ENCODE results near the gene IL20RA.
"Not testable (repeated sequence)": the region's sequence is repeated elsewhere in the genome, so short reads cannot be mapped to it uniquely, and the experiment has no call there.

Gene IL20RA

DNA sequence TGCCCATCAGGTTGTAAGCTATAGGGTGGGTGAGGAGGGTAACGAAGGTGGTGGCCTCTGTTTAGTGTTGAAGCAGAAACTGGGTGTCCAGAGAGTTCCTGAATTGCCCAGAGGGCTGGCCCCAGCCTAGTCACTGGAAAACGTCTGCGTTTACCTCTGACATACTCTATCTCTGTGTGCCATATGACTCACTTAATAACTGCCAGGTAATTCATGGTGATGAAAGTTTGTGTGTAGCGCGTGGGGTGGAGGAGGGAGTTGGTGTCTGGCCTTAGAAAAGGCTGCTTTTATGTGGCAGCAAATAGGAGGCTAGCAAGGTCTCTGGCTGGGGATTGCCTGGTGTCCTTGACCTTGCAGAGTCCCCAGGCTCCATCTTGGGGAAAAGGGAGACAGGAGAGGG lies 75.3 kb downstream of the IL20RA start:
- no peak for DNase-seq

DNA sequence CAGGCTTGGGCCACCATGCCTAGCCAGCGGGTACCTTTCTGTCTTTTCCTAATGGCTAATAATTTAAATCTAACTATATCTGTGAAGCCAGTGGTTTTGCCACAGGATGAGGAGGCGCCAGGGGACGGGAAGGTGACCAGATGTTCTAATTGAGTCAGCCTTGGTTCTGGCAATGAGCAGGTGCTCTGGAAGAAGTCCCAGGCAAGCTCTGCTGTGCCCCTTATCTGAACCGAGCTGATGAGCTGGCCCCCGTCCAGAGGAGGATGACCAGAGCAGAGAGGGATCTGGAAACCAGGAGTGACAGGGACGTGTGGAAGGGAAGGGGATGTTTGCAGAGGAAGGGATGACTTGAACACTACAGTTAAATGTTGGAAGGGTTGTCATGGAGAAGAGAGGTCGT lies 75.9 kb downstream of the IL20RA start:
- DNase-seq = no peak

DNA sequence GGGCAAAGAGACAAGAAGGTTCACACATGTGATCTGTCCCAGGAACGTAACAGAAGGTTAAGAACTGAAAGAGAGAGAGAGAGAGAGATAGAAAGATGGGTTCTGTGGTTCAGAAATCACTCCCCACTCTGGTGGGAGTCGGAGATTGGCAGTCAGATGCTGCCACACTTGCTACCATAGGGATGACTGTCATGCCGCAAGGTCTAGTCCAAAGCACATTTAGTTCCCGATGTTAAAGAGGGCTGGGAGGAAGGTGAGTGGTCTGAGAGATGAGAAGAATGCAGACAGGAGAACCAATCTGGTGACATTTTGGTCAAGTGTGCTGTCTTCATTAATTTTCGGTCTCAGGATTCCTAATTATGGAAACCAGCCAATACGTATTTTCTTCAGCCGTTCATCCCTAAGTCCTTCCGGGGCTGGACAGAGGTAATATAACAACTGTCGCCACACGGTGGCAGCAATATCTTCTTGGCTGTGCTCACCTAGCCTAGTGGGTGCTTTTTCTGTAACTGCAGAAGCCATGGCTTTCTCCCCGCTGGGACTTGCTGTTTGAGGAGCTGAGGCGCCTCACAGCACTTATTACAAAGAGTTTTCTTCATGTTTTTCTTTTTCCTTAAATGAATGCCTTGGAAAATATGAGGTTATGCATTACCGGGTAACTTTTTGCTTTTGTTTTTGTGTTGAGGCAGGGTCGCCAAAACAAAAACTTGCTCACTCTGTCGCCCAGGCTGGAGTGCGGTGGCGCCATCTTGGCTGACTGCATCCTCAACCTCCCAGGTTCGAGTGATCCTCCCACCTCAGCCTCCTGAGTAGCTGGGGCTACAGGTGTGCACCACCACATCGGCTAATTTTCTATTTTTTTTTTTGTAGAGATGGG lies 76.7 kb downstream of the IL20RA start:
- DNase-seq = peak; percentile 26

DNA sequence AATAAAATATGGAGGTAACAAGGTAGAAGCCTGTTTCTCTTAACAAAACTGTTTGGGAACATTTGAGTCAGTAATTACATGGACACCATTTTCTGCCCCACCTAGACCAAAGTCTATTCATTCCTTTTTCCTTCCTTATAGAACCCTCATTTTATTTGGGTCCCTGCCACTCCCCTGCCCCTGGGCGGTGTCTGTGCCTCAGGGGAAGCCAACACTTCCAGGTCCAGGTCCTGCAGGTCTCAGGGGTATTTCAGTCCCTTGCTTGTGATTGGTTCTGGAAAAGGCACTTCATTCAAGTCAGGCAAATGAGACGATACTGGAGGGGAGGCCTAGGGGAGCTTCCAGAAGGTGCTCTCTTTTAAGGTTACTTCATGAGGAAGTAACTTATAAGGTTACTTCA lies 80.4 kb downstream of the IL20RA start:
- no peak for DNase-seq

DNA sequence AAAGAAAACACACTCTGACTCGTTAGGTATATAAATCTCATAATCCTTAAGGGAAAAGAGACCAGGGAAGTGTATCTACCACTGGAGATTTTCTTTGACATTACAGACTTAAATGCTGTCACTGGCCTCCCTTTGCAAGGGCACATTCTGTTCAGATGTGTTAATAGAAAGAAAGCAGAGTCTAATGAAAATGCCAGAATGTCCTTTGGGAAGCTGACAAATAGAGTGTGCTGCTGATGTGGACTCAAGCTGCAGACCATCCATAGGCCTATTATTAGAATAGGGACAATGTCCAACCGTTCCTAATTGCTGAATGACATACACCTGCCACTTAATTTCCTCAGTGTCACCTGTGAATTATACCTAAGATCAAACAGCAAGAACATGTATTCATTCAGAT lies 81.5 kb downstream of the IL20RA start:
- no peak for DNase-seq

DNA sequence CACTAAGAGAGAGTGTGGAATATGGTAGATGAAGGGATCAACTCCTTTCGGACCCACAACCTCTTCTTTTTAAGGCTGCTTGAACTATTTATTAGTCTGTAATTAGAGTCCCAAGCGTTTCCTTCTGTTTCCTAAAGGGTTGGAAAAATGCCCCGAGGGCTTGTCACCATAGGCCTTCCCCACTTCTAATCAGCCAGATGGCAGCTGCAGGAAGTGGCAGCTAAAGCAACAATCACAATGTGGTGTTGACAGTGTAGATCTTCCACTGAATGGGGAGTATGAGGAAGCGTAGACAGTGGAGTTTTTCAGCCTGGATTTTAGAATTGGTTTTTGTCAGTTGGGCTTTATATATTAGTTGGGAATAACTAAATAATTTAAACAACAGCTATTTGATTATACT lies 82.1 kb downstream of the IL20RA start:
- DNase-seq = no peak

DNA sequence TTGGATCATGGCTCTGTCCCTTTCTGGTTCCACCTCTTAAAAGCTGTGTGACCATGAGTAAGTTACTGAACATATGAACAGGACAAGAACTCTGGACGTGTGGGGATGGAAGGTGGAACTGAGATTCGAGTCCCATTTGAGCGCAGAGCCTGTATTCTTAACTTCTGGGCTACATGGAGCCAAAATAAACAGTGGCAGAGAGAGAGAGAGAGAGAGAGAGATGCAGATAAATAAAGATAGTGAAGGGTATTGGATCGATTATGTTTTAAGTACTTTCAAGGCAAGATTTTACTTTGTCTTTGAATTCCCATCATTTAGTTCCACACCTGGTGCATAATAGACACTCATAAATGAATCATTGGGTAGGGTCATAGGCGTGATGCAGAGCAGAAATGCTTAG lies 82.9 kb downstream of the IL20RA start:
- no peak for DNase-seq

DNA sequence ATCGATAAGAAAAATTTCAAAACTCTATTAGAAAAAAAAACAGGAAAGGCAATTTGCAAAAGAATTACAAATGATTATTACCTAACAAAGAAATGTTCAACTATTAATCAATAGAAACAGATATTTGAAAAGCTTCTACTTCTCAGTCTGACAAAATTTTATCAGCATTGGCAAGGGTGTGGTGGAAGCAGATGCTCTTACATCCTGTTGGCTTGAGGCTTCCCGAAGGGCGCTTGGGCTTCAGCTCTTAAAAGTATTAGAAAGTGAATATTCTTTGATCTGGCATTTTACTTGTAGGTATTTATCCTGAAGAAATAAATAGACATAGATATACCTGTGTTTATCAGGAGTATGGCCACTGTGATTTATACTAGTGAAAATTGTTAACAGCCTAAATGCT lies 84.0 kb downstream of the IL20RA start:
- no peak for DNase-seq

DNA sequence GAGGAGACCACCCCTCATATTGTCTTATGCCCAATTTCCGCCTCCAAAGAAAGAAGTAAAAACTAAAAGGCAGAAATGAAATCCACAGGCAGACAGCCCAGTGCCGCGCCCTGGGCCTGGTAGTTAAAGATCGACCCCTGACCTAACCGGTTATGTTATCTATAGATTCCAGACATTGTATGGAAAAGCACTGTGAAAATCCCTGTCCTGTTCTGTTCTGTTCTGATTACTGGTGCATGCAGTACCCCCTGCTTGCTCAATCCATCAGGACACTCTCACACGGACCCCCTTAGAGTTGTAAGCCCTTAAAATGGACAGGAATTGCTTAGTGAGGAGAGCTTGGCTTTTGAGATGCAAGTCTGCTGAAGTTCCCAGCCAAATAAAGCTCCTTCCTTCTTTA lies 84.8 kb downstream of the IL20RA start:
- not testable (repeated sequence) for DNase-seq

DNA sequence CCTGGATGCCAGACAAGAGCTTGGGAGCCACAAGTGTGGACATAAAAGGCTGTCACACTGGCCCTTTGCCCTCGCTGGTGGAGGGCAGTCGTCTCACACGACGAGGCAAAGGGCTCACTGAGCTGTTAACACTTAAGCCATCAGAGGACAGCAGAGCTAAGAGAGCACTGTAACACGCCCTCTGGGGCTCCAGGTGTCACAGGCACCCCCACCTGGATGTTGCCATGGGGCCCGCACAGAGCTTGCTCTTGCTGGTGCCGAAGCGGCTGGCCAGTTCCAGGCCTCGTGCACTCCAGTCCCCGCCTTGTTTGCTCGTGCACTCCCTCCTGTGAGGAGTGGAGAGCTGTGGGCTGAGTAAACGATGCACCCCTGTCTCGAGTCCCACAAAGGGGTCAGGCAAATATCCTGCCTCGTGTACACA lies 85.3 kb downstream of the IL20RA start:
- DNase-seq = no peak

DNA sequence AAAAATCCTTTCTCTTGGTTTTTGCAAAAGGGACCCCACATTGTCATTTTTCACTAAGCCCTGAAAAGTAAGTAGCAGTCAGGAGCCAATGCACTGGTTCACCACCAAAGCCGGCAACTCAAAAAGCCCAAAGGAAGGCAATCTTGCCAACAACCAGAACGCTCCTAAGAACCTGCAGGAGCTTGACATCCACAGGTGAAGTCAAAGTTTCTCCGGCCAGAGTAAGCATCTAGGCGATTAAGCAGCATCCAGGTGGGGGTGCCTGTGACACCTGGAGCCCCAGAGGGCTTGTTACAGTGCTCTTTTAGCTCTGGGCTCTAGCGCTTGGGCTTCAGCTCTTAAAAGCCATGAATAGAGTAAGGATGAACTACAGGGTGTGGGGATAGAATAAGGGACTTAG lies 86.6 kb downstream of the IL20RA start:
- DNase-seq = no peak

DNA sequence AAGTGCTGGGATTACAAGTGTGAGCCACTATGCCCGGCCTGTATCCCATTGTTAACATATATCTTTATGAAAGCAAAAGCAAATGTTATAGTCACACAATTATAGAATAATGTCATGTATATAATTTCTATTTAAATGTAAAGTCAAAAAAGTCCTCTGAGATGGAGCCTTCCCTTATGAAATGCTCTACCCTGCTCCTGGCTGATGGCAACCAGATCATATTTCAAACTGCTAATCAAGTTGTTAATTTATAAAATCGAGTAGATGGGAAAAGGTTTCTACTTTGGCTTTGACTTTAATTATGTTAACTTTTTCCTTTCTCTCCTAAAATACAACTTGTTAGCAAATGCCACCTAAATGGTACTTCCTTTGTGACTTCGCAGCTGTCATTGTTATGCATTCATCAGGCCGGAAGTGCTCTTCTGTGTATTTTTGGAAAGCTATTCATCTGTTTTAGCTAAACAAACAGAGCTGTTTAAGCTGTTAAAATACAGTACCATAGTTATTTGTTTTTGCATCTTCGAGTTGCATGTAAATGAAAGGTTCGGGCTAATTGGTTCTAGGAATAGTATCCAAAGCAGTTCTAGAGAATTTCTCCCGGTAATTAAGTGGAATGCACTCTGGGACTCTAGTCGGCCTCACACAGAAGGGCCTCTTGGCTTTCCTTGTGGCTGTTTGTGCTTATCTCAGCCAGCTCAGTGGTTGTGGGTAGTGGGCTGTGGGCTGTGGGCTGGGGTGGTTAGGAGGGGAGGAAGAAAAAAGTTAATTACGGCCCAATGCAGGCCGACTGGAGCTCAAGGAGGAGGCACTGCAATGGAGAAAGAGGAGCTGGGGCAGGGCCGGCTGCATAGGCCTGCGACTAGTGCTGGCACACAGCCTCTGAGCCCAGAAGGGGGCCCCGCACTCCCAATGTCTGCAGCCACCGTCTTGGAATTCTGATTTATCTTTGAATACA lies 87.9 kb downstream of the IL20RA start:
- DNase-seq = peak; percentile 78

DNA sequence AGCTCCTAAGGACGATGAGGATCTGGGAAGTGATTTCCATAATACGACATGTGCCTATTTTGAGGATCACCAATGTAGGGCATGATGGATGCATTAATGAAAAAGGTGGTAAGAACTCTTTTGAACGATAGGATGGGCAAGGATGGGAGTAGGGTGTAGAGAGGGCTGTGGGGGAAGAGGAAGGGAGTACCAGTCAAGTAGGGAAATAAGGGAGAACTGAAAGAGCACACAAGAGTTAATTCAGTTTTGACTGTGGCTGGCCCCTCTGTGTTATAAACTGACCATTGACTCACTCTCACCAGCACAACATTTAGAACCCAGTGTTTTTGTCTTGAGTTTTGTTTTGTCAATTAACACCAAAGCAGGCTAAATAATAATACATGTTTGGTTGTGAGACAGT lies 89.6 kb downstream of the IL20RA start:
- no peak for DNase-seq

DNA sequence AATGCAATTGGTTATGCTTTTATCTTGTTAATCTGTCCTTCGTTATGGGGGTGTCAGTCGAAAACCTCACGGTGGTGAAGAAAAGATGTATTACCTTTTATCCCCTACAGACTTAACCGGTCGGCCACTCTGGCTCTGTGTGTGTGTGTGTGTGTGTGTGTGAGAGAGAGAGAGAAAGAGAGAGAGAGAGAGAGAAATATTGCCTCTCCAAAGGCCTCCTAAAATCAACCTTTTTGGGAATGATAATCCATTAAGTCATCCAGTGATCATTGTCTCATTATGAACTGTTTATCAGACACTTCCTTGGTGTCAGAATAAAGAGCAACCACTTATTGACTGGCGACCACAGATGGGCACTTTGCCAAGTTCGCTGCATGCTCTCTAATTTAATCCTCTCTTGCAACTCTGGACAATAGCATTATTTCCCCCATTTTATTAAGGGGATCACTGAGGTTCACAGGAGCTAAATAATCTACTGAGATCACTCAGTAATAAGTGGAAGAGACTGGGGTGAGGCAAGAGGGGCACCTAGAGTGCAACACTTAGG lies 92.0 kb downstream of the IL20RA start:
- no peak for DNase-seq

DNA sequence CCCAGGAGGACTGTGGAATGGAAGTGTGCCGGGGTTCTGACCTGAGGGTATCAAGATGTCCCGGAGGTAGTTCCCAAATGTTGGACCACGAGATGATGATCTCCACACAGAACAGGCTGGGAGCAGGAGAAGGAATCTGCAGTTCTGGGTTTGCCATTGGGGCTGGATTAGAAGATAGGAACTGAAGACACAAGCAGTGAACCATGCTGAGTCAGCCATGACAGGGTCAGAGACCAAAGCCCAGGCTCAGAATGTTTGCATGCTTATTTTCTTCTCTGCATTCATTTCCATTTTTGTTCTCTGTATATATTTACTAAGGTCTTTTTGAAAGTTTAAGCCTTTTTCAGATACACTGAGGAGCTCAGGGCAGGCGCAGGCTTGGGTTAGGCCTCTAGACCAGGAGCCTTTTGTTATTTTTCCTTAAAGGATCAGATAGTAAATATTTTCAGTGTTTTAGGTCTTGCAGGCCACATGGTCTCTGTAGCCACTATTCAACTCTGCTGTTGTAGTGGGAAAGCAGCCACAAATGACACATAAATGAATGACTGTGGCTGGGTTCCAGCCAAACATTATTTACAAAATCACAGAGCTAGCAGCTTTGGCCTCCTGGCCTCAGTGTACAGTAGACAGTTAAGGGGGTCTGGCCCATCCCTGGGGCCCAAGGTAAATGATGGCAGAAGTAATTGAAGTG lies 94.2 kb downstream of the IL20RA start:
- DNase-seq = no peak
